ENCODE results near the gene KDM5B. TPM values are rescaled to one million over a fixed set of nuclear protein-coding genes. Genes with fewer than 3 reads are reported as not detected.
"Not testable (repeated sequence)": the region's sequence is repeated elsewhere in the genome, so short reads cannot be mapped to it uniquely, and the experiment has no call there.

Gene KDM5B
- total and polyA plus RNA-seq, 7 donors = 10.9 to 68.1 (median 29.7) TPM

DNA sequence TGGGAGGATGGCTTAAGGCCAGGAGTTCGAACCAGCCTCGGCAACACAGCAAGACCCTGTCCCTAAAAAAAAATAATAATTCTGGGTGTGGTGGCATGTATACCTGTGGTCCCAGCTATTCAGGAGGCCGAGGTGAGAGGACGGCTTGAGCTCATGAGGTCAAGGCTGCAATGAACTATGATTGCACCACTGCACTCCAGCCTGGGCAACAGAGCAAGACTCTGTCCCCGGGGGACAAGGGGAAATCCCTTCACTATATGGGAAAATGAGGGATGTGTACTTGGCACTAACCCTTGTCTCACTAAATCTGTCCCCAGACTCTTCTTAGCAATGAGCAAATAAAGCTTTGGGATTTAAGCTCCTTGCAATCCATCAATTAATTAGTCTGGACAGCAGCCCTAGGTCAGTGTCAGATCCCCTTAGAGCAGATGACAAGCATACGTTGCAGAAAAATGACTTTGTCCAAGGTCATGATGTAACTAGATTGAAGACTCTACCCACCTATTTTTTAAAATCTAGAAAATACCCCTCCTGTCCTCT is 9.4 kb downstream of the KDM5B start:
- intact Hi-C loops (cut with DNase I) = no loop called here
- no peak for DNase-seq
- WGBS, 2 donors = 81 to 84% methylated on average over 6 of the region's 6 CpGs

DNA sequence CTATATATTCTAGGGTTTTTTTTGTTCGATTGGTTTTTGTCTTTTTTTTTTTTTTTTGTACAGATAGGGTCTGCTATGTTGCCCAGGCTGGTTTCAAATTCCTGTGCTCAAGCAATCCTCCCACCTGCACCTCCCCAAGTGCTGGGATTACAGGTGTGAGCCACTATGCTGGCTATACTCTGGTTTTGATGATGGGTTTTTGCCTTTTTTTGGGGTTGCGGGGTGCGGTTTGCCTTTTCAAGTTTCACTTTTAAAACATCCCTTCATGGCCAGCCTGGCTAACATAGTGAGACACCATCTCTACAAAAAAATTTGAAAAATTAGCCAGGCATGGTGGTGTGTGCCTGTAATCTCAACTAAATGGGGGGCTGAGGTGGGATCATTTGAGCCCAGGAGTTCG is 10.0 kb downstream of the KDM5B start:
- H3K4me3 ChIP-seq = no peak overlapping the region
- H3K36me3 ChIP-seq = no peaks in the 10 kb centered on the region
- H3K9me3 ChIP-seq = no peaks in the 10 kb centered on the region
- WGBS, 2 donors = 86 to 92% methylated on average over 4 of the region's 4 CpGs
- DNase-seq = no peak
- TF ChIP-seq POLR2A (IDR thresholded peaks at IDR 0.05) = no peak
- TF ChIP-seq, protein P1, sequence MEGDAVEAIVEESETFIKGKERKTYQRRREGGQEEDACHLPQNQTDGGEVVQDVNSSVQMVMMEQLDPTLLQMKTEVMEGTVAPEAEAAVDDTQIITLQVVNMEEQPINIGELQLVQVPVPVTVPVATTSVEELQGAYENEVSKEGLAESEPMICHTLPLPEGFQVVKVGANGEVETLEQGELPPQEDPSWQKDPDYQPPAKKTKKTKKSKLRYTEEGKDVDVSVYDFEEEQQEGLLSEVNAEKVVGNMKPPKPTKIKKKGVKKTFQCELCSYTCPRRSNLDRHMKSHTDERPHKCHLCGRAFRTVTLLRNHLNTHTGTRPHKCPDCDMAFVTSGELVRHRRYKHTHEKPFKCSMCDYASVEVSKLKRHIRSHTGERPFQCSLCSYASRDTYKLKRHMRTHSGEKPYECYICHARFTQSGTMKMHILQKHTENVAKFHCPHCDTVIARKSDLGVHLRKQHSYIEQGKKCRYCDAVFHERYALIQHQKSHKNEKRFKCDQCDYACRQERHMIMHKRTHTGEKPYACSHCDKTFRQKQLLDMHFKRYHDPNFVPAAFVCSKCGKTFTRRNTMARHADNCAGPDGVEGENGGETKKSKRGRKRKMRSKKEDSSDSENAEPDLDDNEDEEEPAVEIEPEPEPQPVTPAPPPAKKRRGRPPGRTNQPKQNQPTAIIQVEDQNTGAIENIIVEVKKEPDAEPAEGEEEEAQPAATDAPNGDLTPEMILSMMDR (IDR thresholded peaks at IDR 0.05) = no peak
- no peak for TF ChIP-seq POLR2AphosphoS5 (IDR thresholded peaks at IDR 0.05)
- no peak for TF ChIP-seq EP300 (IDR thresholded peaks at IDR 0.05)
- H3K27ac ChIP-seq = no peak overlapping the region
- intact Hi-C loops (cut with DNase I) = no loop called here
- peaks cover 0 to 17% (median 13%) of the 10 kb centered on the region in 4 donors for H3K4me1 ChIP-seq
- H3K27me3 ChIP-seq = no peaks in the 10 kb centered on the region

More for the DNA sequence above, 9.4 kb downstream of the KDM5B start:
- Histone ChIP-seq H3K4me1 (peaks cover 0 to 22% (median 15%) of the 10 kb centered on the region in 4 donors), H3K9me3 (no peaks in the 10 kb centered on the region), H3K27ac (no peak overlapping the region), H3K4me3 (no peak overlapping the region), H3K27me3 (no peaks in the 10 kb centered on the region), H3K36me3 (no peaks in the 10 kb centered on the region)
- TF ChIP-seq POLR2A (IDR thresholded peaks at IDR 0.05) (no peak), POLR2AphosphoS5 (IDR thresholded peaks at IDR 0.05) (no peak), EP300 (IDR thresholded peaks at IDR 0.05) (no peak)
- TF ChIP-seq, protein P1 (IDR thresholded peaks at IDR 0.05) = no peak

DNA sequence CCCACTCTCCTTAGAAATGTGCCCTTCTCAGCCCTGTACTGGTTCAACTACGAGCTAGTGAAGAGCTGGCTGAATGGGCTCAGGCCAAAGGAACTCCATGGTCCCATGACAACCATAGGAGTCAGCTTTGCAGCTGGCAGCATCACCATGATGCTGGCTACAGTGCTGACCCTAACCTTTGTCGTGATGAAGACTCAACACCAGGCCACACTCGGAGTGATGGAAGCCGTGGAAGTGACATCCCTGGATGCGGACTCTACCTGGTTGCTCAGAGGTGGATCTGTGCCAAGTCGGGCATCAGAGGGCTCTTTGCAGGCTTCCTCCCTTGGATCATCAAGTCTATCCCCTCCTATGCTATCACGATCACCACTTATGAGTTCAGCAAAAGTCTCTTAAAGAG is 11.6 kb downstream of the KDM5B start:
- Histone ChIP-seq H3K27me3 (no peaks in the 10 kb centered on the region), H3K4me3 (no peak overlapping the region), H3K36me3 (no peaks in the 10 kb centered on the region), H3K4me1 (peaks cover 0 to 10% (median 5%) of the 10 kb centered on the region in 4 donors), H3K27ac (no peak overlapping the region), H3K9me3 (no peaks in the 10 kb centered on the region)
- no peak for DNase-seq
- 95 to 96% methylated on average over 7 of the region's 7 CpGs for WGBS, 2 donors
- no peak for TF ChIP-seq EP300 (IDR thresholded peaks at IDR 0.05)
- TF ChIP-seq, protein P1 (IDR thresholded peaks at IDR 0.05) = no peak
- intact Hi-C loops (cut with DNase I) = no loop called here

DNA sequence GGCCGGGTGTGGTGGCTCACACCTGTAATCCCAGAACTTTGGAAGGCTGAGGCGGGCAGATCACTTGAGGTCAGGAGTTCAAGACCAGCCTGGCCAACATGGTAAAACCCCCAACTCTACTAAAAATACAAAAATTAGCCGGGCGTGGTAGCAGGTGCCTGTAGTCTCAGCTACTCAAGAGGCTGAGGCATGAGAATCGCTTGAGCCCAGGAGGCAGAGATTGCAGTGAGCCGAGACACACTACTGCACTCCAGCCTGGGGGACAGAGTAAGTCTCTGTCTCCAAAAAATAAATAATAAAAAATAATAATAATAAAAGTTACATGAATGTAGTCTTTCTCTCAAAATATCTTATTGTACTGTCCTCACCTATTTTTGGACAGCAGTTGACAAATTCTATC is 13.3 kb downstream of the KDM5B start:
- H3K9me3 ChIP-seq; H3K27ac ChIP-seq; H3K27me3 ChIP-seq; H3K4me3 ChIP-seq; H3K4me1 ChIP-seq; intact Hi-C loops (cut with DNase I); H3K36me3 ChIP-seq; DNase-seq: not testable (repeated sequence)
- WGBS, 2 donors = 26 to 59% methylated on average over 6 of the region's 6 CpGs

DNA sequence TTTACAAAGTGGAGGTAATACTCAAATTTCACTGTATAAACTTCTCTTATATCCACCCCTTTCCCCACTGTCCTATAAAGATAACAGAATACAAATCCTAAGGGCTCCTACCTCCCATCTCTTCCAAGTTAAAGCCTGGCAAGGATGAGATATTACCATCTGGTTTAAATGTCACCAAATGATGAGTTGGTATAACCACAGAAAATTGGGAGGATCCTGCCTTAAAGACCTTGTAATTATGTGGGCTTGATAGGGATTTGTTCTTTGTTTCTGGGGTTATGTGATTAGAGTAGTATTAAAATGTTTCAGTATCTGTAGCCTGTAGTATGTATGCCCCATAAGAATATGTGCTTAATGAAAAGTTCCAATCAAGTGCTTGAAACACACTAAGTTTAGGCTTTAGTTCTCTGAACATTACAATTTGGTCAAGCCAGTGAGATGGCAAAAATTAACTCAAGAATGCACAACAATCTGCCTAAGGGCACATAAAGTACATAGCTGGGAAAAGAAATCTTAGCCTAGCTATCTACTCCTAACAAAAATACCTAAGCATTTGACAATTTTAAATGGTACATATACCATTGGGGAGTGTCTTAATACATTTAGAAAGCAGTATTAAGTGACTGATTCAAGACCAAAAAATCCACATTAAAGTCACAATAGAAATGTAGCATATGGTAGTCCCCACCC is 14.0 kb downstream of the KDM5B start:
- DNase-seq = no peak
- peaks cover 0 to 6% (median 6%) of the 10 kb centered on the region in 4 donors for H3K4me1 ChIP-seq
- H3K36me3 ChIP-seq = no peaks in the 10 kb centered on the region
- H3K27ac ChIP-seq = no peak overlapping the region
- no peak overlapping the region for H3K4me3 ChIP-seq
- no peaks in the 10 kb centered on the region for H3K9me3 ChIP-seq
- intact Hi-C loops (cut with DNase I) = no loop called here
- TF ChIP-seq, protein P1 (IDR thresholded peaks at IDR 0.05) = no peak
- TF ChIP-seq POLR2AphosphoS5 (IDR thresholded peaks at IDR 0.05) = no peak
- no peak for TF ChIP-seq POLR2A (IDR thresholded peaks at IDR 0.05)
- TF ChIP-seq EP300 (IDR thresholded peaks at IDR 0.05) = no peak
- H3K27me3 ChIP-seq = no peaks in the 10 kb centered on the region
